Heart left ventricle (tissue), 16 donors: ENCODE results near the gene TMEM145. TPM values are rescaled to one million over a fixed set of nuclear protein-coding genes. Genes with fewer than 3 reads are reported as not detected.

ENCODE experiments used
- ATAC-seq, 4 donors: fragments of 200-7000 bp; cut with Tn5 transposase; one replicate each; pipeline ENCODE4 v1.9.1; 2020 to 2022; ENCODE audit warnings: moderate library complexity in 4 of 4, mild to moderate bottlenecking in 3 of 4, moderate number of reproducible peaks in 1 of 4
- DNase-seq, 5 donors: peaks; one replicate each; pipeline ENCODE4 v3.0.0-alpha.2; 2020
- H3K27ac ChIP-seq, 12 donors: fragments of 200-600 bp; sonication (generic) in 4 of 12; one replicate each; pipeline versions ENCODE4 v1.5.0 to v1.8.0; 2016 to 2022; ENCODE audit warnings: mild to moderate bottlenecking in 2 of 12
- H3K27me3 ChIP-seq, 9 donors: fragments of 200-600 bp; sonication (generic) in 2 of 9; one replicate each; pipeline versions ENCODE4 v1.5.1 to v1.8.0; 2016 to 2022; ENCODE audit warnings: mild to moderate bottlenecking in 3 of 9
- H3K36me3 ChIP-seq, 9 donors: fragments of 200-600 bp; sonication (generic) in 2 of 9; one replicate each; pipeline versions ENCODE4 v1.5.0 to v1.8.0; 2018 to 2022; ENCODE audit warnings: mild to moderate bottlenecking in 2 of 9
- H3K4me1 ChIP-seq, 12 donors: fragments of 200-600 bp; sonication (generic) in 4 of 12; one replicate each; pipeline versions ENCODE4 v1.5.0 to v1.8.0; 2016 to 2022; ENCODE audit warnings: mild to moderate bottlenecking in 3 of 12
- H3K4me3 ChIP-seq, 12 donors: fragments of 200-600 bp; sonication (generic) in 4 of 12; one replicate each; pipeline versions ENCODE4 v1.5.0 to v1.8.0; 2017 to 2022; ENCODE audit warnings: mild to moderate bottlenecking in 9 of 12, moderate library complexity in 4 of 12
- H3K9me3 ChIP-seq, 12 donors: fragments of 200-600 bp; sonication (generic) in 4 of 12; one replicate each; pipeline versions ENCODE4 v1.5.0 to v1.8.0; 2016 to 2022; ENCODE audit warnings: mild to moderate bottlenecking in 1 of 12
- CTCF ChIP-seq, 12 donors: fragments of 200-600 bp; sonication (generic) in 4 of 12; IDR thresholded peaks; one replicate each; pipeline versions ENCODE4 v1.5.0 to v1.8.0; 2018 to 2022; ENCODE audit warnings: antibody characterized with exemption in 12 of 12, mild to moderate bottlenecking in 5 of 12
- POLR2A ChIP-seq, 2 donors: fragments of 450-650 bp; IDR thresholded peaks; one replicate each; pipeline ENCODE4 v1.6.1; 2017; ENCODE audit warnings: antibody characterized with exemption in 2 of 2, mild to moderate bottlenecking in 2 of 2, moderate library complexity in 2 of 2
- WGBS, 4 donors: extraction: QIAGEN DNeasy Blood & Tissue Kit in 2 of 4; methylation state at CpG; one replicate each; pipeline versions ENCODE4 v1.1.5 to v1.1.7; 2013 to 2018; 5-methylcytosine and 5-hydroxymethylcytosine counted together
- intact Hi-C, 10 donors: fragments of 100-400 bp; cut with DNase I; formaldehyde crosslinking; loops; one replicate each; pipeline versions ENCODE4 v1.11.1 to v1.14.2; 2022
- polyA plus RNA-seq, 2 donors: library from polyadenylated mRNA; stranded (reverse); fragments of 200-250 nt; gene quantifications; one replicate each; pipeline ENCODE4 v1.2.3, GENCODE V29; 2013
- total RNA-seq, 9 donors: library from RNA; depleted of rRNA in 2 of 9; stranded (reverse); fragments of >200 nt in 2 of 9; fragmentation: NEBNext Ultra II Directional in 3 of 9; extraction: Animal tissue kit (Norgen Biotek cat#: 25700) in 3 of 9; gene quantifications; one replicate each; pipeline versions ENCODE4 v1.1.0 to v1.2.4, GENCODE V29; 2016 to 2023
- donor health status: ischemic (EF 13 %, LVEDD 7.1; RV severe dilation, severe dysfunction).
- donor health status: healthy with polysubstance abuse.
- donor health status: DM: no; HTN: yes; CAD: no.
- donor health status: DM: no; HTN: no; CAD: no.
- donor health status: ischemic (EF 25% LVEDD 6.9; RV normal size, moderate dysfunction).
- donor health status: ischemic (EF 25% LVEDD 5.7; RV mildly dilated, moderate dysfunction).
- donor health status: healthy.
- donor health status: DM: yes; HTN: yes; CAD: no.
- donor health status: ischemic (EF 35%, LVEDD 5.7; RV mildly dilated, moderate dysfunction).
- donor health status: nonischemic (EF 11% LVEDD 7.7; RV severe dilation, severe dysfunction).
- donor health status: DM: yes; HTN: yes; CAD: no.
- donor health status: PGD.
- donor health status: ischemic (EF 29% LVEDD 5.4; RV normal size, mild dysfunction).
- donor health status: nonischemic (EF 23%, LVEDD 6.1; RV moderate dilation, normal function).

The TMEM145 gene
- total and polyA plus RNA-seq, 11 donors: 0.11 to 0.27 (median 0.17) TPM; not detected in 7

- 94 to 97% (median 95%) methylated on average over 12 to 14 of the region's 14 CpGs for WGBS, 4 donors
- intact Hi-C loops: no loop called here
- Histone ChIP-seq H3K4me3 (no peak overlapping the region), H3K9me3 (no peaks in the 10 kb centered on the region), H3K27ac (no peak overlapping the region), H3K36me3 (peaks cover 0 to 83% (median 61%) of the 10 kb centered on the region in 9 donors), H3K4me1 (no peaks in the 10 kb centered on the region), H3K27me3 (no peaks in the 10 kb centered on the region)
- no peak for ATAC-seq
- TF ChIP-seq POLR2A (IDR thresholded peaks at IDR 0.05) (no peak), CTCF (IDR thresholded peaks at IDR 0.05) (no peak)
- peak in 1 of 5 donors; percentile 57 for DNase-seq
Measured at GRCh38 chr19:42349378-42350107, 36.4 kb downstream of the TMEM145 start.

GRCh38 chr19:42350417-42350816 lies 37.3 kb downstream of the TMEM145 start:
- no peaks in the 10 kb centered on the region for H3K27me3 ChIP-seq
- intact Hi-C loops: no loop called here
- H3K27ac ChIP-seq: no peak overlapping the region
- no peaks in the 10 kb centered on the region for H3K9me3 ChIP-seq
- no peak for TF ChIP-seq POLR2A (IDR thresholded peaks at IDR 0.05)
- no peak for TF ChIP-seq CTCF (IDR thresholded peaks at IDR 0.05)
- no peak for DNase-seq
- H3K36me3 ChIP-seq: peaks cover 0 to 83% (median 56%) of the 10 kb centered on the region in 9 donors
- no peak overlapping the region for H3K4me3 ChIP-seq
- 91 to 95% (median 91%) methylated on average over 3 of the region's 3 CpGs for WGBS, 4 donors
- ATAC-seq: no peak
- H3K4me1 ChIP-seq: no peaks in the 10 kb centered on the region

DNA sequence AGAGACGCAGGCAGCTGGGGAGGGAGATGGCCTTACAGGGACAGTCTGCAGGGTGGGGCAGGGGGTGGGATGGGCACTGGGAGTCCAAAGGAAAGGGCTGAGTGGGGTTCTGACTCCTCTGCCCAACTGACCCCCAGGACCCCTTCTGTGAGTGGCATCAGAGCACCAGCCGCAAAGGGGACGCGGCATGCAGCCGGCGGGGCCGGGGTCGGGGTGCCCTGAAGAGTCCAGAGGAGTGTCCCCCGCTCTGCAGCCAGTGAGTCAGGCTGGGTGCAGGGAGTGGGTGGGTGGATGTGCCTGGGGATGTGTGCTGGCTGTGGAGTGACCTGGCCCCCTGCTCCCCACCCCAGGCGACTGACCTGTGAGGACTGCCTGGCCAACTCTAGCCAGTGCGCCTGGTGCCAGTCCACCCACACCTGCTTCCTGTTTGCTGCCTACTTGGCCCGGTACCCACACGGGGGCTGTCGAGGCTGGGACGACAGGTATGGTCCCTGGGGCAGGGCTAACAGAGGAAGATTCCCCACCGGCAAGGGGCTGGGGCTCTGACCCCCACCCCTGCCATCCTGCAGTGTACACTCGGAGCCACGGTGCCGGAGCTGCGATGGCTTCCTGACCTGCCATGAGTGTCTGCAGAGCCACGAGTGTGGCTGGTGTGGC lies 38.1 kb downstream of the TMEM145 start:
- intact Hi-C loops: no loop called here
- peak in 1 of 5 donors; percentile 31 for DNase-seq
- no peaks in the 10 kb centered on the region for H3K4me1 ChIP-seq
- H3K27ac ChIP-seq: no peak overlapping the region
- no peak for ATAC-seq
- H3K27me3 ChIP-seq: no peaks in the 10 kb centered on the region
- H3K4me3 ChIP-seq: no peak overlapping the region
- peaks cover 0 to 83% (median 64%) of the 10 kb centered on the region in 9 donors for H3K36me3 ChIP-seq
- 85 to 96% (median 92%) methylated on average over 7 to 21 of the region's 21 CpGs for WGBS, 4 donors
- no peak for TF ChIP-seq POLR2A (IDR thresholded peaks at IDR 0.05)
- no peak for TF ChIP-seq CTCF (IDR thresholded peaks at IDR 0.05)
- H3K9me3 ChIP-seq: no peaks in the 10 kb centered on the region
